ENCODE measurements around the gene CNR1.

GRCh38 chr6:88135578-88136114 lies 30.5 kb downstream of the CNR1 start:
- TF ChIP-seq ATF3 (IDR thresholded peaks at IDR 0.05) (no peak), JUND (IDR thresholded peaks at IDR 0.05) (no peak)
- TF ChIP-seq, protein P1, sequence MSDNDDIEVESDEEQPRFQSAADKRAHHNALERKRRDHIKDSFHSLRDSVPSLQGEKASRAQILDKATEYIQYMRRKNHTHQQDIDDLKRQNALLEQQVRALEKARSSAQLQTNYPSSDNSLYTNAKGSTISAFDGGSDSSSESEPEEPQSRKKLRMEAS (IDR thresholded peaks at IDR 0.05), result no peak

Measured in HCT116 (cell line).